GM13977 (cell line): Measurements from ENCODE around the gene FAM98A.

Source experiments
- DNase-seq: peaks from one replicate; pipeline ENCODE4 v3.0.0; 2012; ENCODE audit warnings: low spot score
- CTCF ChIP-seq: IDR thresholded peaks from 2 replicates; pipeline ENCODE4 v1.5.1; 2012; ENCODE audit warnings: mild to moderate bottlenecking, control low read depth; ENCODE audit not compliant: insufficient read depth; ENCODE audit errors: extremely low read depth, missing control alignments
- in situ Hi-C: fragments of 300-500 bp; cut with MboI; formaldehyde crosslinking; loops from one replicate; pipeline ENCODE4 v1.12.0; 2022; ENCODE audit warnings: low sequenced_read_pairs, low pct_unique_long_range_greater_than_20kb, mixed read lengths, inconsistent platforms; ENCODE audit not compliant: unreplicated experiment

The FAM98A gene

GRCh38 chr2:33588232-33588631 lies 10.9 kb downstream of the FAM98A start:
- in situ Hi-C loops, result loop anchor here (25.0 kb wide), 1 partner anchor 801 kb away; no protein-coding TSS in a partner anchor
- DNase-seq, result no peak
- no peak for TF ChIP-seq CTCF

- DNase-seq, result no peak
- TF ChIP-seq CTCF, result no peak
- in situ Hi-C loops, result loop anchor here (25.0 kb wide), 1 partner anchor 799 kb away; no protein-coding TSS in a partner anchor
These were observed 12.3 kb downstream of the FAM98A start for GRCh38 chr2:33586766-33587165.

GRCh38 chr2:33583194-33583938 lies 15.7 kb downstream of the FAM98A start:
- peak; percentile 82 for TF ChIP-seq CTCF
- in situ Hi-C loops, result loop anchor here (25.0 kb wide), 1 partner anchor 796 kb away; no protein-coding TSS in a partner anchor
- peak; percentile 27 for DNase-seq

- TF ChIP-seq CTCF, result no peak
- in situ Hi-C loops, result loop anchor here (25.0 kb wide), 1 partner anchor 795 kb away; no protein-coding TSS in a partner anchor
- no peak for DNase-seq
These were observed 17.2 kb downstream of the FAM98A start for GRCh38 chr2:33581872-33582271.

GRCh38 chr2:33579227-33579626 lies 19.9 kb downstream of the FAM98A start:
- DNase-seq, result no peak
- in situ Hi-C loops, result loop anchor here (25.0 kb wide), 1 partner anchor 792 kb away; no protein-coding TSS in a partner anchor
- no peak for TF ChIP-seq CTCF

- DNase-seq, result no peak
- in situ Hi-C loops, result loop anchor here (25.0 kb wide), 1 partner anchor 790 kb away; no protein-coding TSS in a partner anchor
- TF ChIP-seq CTCF, result no peak
These were observed 21.4 kb downstream of the FAM98A start for GRCh38 chr2:33577668-33578067.
